Fibroblast of lung (primary cell): ENCODE data around the gene AKAP6. TPM values are rescaled to one million over a fixed set of nuclear protein-coding genes. Genes with fewer than 3 reads are reported as not detected.

Experiments used
- DNase-seq, 2 donors: peaks; one replicate each; pipeline versions ENCODE4 v3.0.0 to v3.0.0-alpha.2; 2010; ENCODE audit warnings: low read depth in 2 of 2
- H2AFZ ChIP-seq: 2 replicates; pipeline ENCODE4 v1.5.1; 2012; ENCODE audit warnings: low read length, control low read depth, inconsistent platforms
- H3K27ac ChIP-seq: 2 replicates; pipeline ENCODE4 v1.5.1; 2011; ENCODE audit warnings: low read length, control low read depth; ENCODE audit not compliant: insufficient read depth
- H3K27me3 ChIP-seq: 2 replicates; pipeline ENCODE4 v1.5.1; 2011; ENCODE audit warnings: mild to moderate bottlenecking, low read length; ENCODE audit not compliant: control insufficient read depth, insufficient read depth
- H3K36me3 ChIP-seq: 2 replicates; pipeline ENCODE4 v1.5.1; 2011; ENCODE audit warnings: low read length; ENCODE audit not compliant: control insufficient read depth, insufficient read depth
- H3K4me1 ChIP-seq: 2 replicates; pipeline ENCODE4 v1.5.1; 2011; ENCODE audit warnings: low read length; ENCODE audit not compliant: control insufficient read depth, insufficient read depth; ENCODE audit errors: extremely low read depth
- H3K4me2 ChIP-seq: 2 replicates; pipeline ENCODE4 v1.5.1; 2011; ENCODE audit warnings: low read length, control low read depth; ENCODE audit not compliant: insufficient read depth; ENCODE audit errors: extremely low read depth
- H3K4me3 ChIP-seq, 4 experiments: fragments of 200-600 bp in 1 of 4; sonication (generic) in 1 of 4; replicated peaks in 1 of 4; 2 replicates each; pipeline ENCODE4 v1.5.1; 2011 to 2016; ENCODE audit warnings: low read length in 4 of 4, low read depth in 3 of 4, mild to moderate bottlenecking in 3 of 4, control low read depth in 2 of 4, inconsistent platforms in 1 of 4, mixed read lengths in 1 of 4; ENCODE audit not compliant: insufficient read depth in 1 of 4; ENCODE audit errors: control extremely low read depth in 1 of 4
- H3K79me2 ChIP-seq: 2 replicates; pipeline ENCODE4 v1.5.1; 2012; ENCODE audit warnings: mild to moderate bottlenecking, low read length, inconsistent platforms; ENCODE audit not compliant: control insufficient read depth, insufficient read depth
- H3K9ac ChIP-seq: 2 replicates; pipeline ENCODE4 v1.5.1; 2011; ENCODE audit warnings: mild to moderate bottlenecking, low read length, control low read depth; ENCODE audit not compliant: insufficient read depth
- H3K9me3 ChIP-seq: 2 replicates; pipeline ENCODE4 v1.5.1; 2012; ENCODE audit warnings: low read depth, low read length; ENCODE audit not compliant: control insufficient read depth, insufficient read depth
- H4K20me1 ChIP-seq: 2 replicates; pipeline ENCODE4 v1.5.1; 2011; ENCODE audit warnings: low read length; ENCODE audit not compliant: control insufficient read depth, insufficient read depth; ENCODE audit errors: extremely low read depth
- EZH2 ChIP-seq: IDR thresholded peaks from 2 replicates; pipeline ENCODE4 v1.5.1; 2012; ENCODE audit warnings: low read length, control low read depth, mild to moderate bottlenecking; ENCODE audit errors: missing control alignments
- polyA plus RNA-seq, 2 donors: library from polyadenylated mRNA; depleted of rRNA in 1 of 2; stranded (reverse) in 1 of 2; unstranded in 1 of 2; fragments of >200 nt; gene quantifications; 2 replicates each; pipeline ENCODE4 v1.2.1, GENCODE V29; 2011 to 2012; ENCODE audit warnings: missing spikeins in 1 of 2
- total RNA-seq: library from RNA; depleted of rRNA; stranded (reverse); fragments of >200 nt; gene quantifications from 2 replicates; pipeline ENCODE4 v1.2.1, GENCODE V29; 2014
- TF ChIP-seq, protein P1 (sequence below), 2 donors: IDR thresholded peaks in 1 of 2; conservative IDR thresholded peaks in 1 of 2; 1 replicate in 1 of 2; 2 replicates in 1 of 2; pipeline ENCODE4 v1.5.1; 2011 to 2012; ENCODE audit warnings: low read length in 2 of 2, control low read depth in 1 of 2, inconsistent platforms in 1 of 2, low read depth in 1 of 2, mild to moderate bottlenecking in 1 of 2

AKAP6 gene
- total and polyA plus RNA-seq, 2 donors (not counting 1 experiment from before 2014, with no cell fraction given): 3.3 to 10.9 TPM

GRCh38 chr14:32682214-32682613, 353.1 kb downstream of the AKAP6 start:
- no peaks in the 10 kb centered on the region for H3K36me3 ChIP-seq
- no peaks in the 10 kb centered on the region for H3K4me1 ChIP-seq
- TF ChIP-seq EZH2: no peak
- TF ChIP-seq, protein P1, sequence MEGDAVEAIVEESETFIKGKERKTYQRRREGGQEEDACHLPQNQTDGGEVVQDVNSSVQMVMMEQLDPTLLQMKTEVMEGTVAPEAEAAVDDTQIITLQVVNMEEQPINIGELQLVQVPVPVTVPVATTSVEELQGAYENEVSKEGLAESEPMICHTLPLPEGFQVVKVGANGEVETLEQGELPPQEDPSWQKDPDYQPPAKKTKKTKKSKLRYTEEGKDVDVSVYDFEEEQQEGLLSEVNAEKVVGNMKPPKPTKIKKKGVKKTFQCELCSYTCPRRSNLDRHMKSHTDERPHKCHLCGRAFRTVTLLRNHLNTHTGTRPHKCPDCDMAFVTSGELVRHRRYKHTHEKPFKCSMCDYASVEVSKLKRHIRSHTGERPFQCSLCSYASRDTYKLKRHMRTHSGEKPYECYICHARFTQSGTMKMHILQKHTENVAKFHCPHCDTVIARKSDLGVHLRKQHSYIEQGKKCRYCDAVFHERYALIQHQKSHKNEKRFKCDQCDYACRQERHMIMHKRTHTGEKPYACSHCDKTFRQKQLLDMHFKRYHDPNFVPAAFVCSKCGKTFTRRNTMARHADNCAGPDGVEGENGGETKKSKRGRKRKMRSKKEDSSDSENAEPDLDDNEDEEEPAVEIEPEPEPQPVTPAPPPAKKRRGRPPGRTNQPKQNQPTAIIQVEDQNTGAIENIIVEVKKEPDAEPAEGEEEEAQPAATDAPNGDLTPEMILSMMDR (conservative IDR thresholded peaks at IDR 0.05 in 1 of 2, IDR thresholded peaks at IDR 0.05 in 1 of 2; ENCODE audit: low read depth in 1 of 2, low read length in 2 of 2): no peak
- no peaks in the 10 kb centered on the region for H3K79me2 ChIP-seq
- no peak overlapping the region for H3K4me3 ChIP-seq
- H2AFZ ChIP-seq: no peak overlapping the region
- no peaks in the 10 kb centered on the region for H3K27me3 ChIP-seq
- no peak overlapping the region for H3K27ac ChIP-seq
- no peaks in the 10 kb centered on the region for H3K9me3 ChIP-seq
- peak in 1 of 2 donors; percentile 22 for DNase-seq
- H3K4me2 ChIP-seq: no peak overlapping the region
- H4K20me1 ChIP-seq: no peaks in the 10 kb centered on the region
- no peak overlapping the region for H3K9ac ChIP-seq

DNA sequence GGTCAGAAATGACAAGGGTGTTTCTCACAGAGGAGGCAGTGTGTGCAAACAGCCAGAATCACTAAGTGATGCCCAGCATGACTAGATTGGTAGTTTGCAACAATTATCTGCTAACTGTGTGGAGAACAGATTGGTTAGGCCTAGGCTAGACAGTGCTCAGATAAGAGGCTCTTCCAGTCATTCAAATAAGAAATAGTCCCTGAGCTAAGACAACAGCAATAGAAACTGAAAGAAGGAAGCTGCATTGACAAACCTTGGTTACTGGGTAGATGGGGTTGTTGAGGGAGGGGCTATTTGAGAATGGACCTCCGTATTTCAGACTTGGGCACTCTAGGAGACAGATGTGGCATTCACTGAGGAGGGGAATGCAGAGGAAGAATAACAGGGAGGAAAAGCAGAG, 354.6 kb downstream of the AKAP6 start:
- H3K36me3 ChIP-seq: no peaks in the 10 kb centered on the region
- H3K27ac ChIP-seq: no peak overlapping the region
- no peaks in the 10 kb centered on the region for H4K20me1 ChIP-seq
- no peak for TF ChIP-seq EZH2
- TF ChIP-seq, protein P1 (conservative IDR thresholded peaks at IDR 0.05 in 1 of 2, IDR thresholded peaks at IDR 0.05 in 1 of 2; ENCODE audit: low read depth in 1 of 2, low read length in 2 of 2): no peak
- H3K4me1 ChIP-seq: no peaks in the 10 kb centered on the region
- H3K9ac ChIP-seq: no peak overlapping the region
- H3K4me3 ChIP-seq: no peak overlapping the region
- no peaks in the 10 kb centered on the region for H3K27me3 ChIP-seq
- no peak for DNase-seq
- H3K9me3 ChIP-seq: no peaks in the 10 kb centered on the region
- no peaks in the 10 kb centered on the region for H3K79me2 ChIP-seq
- no peak overlapping the region for H3K4me2 ChIP-seq
- H2AFZ ChIP-seq: no peak overlapping the region

DNA sequence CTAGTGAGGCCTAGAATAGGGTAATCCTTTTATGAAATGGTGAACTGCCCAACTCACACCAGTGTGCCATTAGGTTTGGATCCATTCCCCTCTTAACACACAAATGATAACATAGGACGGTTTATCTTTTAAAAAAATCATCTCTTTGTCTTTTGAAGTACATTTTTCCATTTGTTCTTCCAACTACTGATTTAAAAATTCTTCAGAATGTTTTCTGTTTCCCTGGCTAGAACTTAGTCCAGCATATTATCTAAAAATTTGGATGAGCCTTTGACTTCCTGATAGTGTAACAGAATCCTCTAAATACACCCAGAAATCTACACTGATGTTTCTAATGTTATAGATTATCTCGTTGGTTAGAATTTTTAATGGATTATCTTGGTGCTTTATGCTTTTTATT, 359.8 kb downstream of the AKAP6 start:
- H3K27me3 ChIP-seq: no peaks in the 10 kb centered on the region
- no peak overlapping the region for H3K4me3 ChIP-seq
- H2AFZ ChIP-seq: no peak overlapping the region
- no peaks in the 10 kb centered on the region for H3K36me3 ChIP-seq
- H3K9me3 ChIP-seq: no peaks in the 10 kb centered on the region
- H3K79me2 ChIP-seq: no peaks in the 10 kb centered on the region
- H4K20me1 ChIP-seq: no peaks in the 10 kb centered on the region
- no peak overlapping the region for H3K27ac ChIP-seq
- DNase-seq: no peak
- TF ChIP-seq, protein P1 (conservative IDR thresholded peaks at IDR 0.05 in 1 of 2, IDR thresholded peaks at IDR 0.05 in 1 of 2; ENCODE audit: low read depth in 1 of 2, low read length in 2 of 2): no peak
- TF ChIP-seq EZH2: no peak
- no peak overlapping the region for H3K9ac ChIP-seq
- H3K4me2 ChIP-seq: no peak overlapping the region
- no peaks in the 10 kb centered on the region for H3K4me1 ChIP-seq
